ENCODE results near the gene USP37. TPM values are rescaled to one million over a fixed set of nuclear protein-coding genes. Genes with fewer than 3 reads are reported as not detected.

USP37 gene
- total RNA-seq, 1 donor from 2014 or later = 5.7 TPM

GRCh38 chr2:218585541-218585940, 17.4 kb upstream of the USP37 start:
- Histone ChIP-seq H3K4me1 (no peaks in the 10 kb centered on the region), H3K4me3 (no peak overlapping the region), H3K9me3 (replicated peaks) (no peaks in the 10 kb centered on the region), H3K27me3 (ENCODE audit: low read depth) (no peaks in the 10 kb centered on the region), H3K27ac (replicated peaks) (no peak overlapping the region), H3K36me3 (peaks cover 96% of the 10 kb centered on the region)
- intact Hi-C loops (cut with micrococcal nuclease) = no loop called here
- DNase-seq = no peak
- TF ChIP-seq CTCF (IDR thresholded peaks at IDR 0.05; ENCODE audit: borderline replicate concordance) = no peak

GRCh38 chr2:218583983-218584850, 16.1 kb upstream of the USP37 start:
- no peak for TF ChIP-seq CTCF (IDR thresholded peaks at IDR 0.05; ENCODE audit: borderline replicate concordance)
- H3K9me3 ChIP-seq (replicated peaks) = no peaks in the 10 kb centered on the region
- H3K27me3 ChIP-seq (ENCODE audit: low read depth) = no peaks in the 10 kb centered on the region
- peaks cover 3% of the 10 kb centered on the region for H3K4me1 ChIP-seq
- intact Hi-C loops (cut with micrococcal nuclease) = no loop called here
- no peak for DNase-seq
- no peak overlapping the region for H3K27ac ChIP-seq (replicated peaks)
- H3K36me3 ChIP-seq = peaks cover 85% of the 10 kb centered on the region
- H3K4me3 ChIP-seq = no peak overlapping the region

- no peak overlapping the region for H3K27ac ChIP-seq (replicated peaks)
- no peaks in the 10 kb centered on the region for H3K27me3 ChIP-seq (ENCODE audit: low read depth)
- intact Hi-C loops (cut with micrococcal nuclease) = no loop called here
- H3K4me3 ChIP-seq = no peak overlapping the region
- H3K9me3 ChIP-seq (replicated peaks) = no peaks in the 10 kb centered on the region
- peaks cover 25% of the 10 kb centered on the region for H3K4me1 ChIP-seq
- no peak for TF ChIP-seq CTCF (IDR thresholded peaks at IDR 0.05; ENCODE audit: borderline replicate concordance)
- peaks cover 66% of the 10 kb centered on the region for H3K36me3 ChIP-seq
- no peak for DNase-seq
Measured at GRCh38 chr2:218582076-218582475, 13.9 kb upstream of the USP37 start.

GRCh38 chr2:218578272-218578877, 10.2 kb upstream of the USP37 start:
- no peaks in the 10 kb centered on the region for H3K27me3 ChIP-seq (ENCODE audit: low read depth)
- no peak for DNase-seq
- intact Hi-C loops (cut with micrococcal nuclease) = no loop called here
- peak overlapping the region; percentile 78 for H3K27ac ChIP-seq (replicated peaks)
- peaks cover 56% of the 10 kb centered on the region for H3K4me1 ChIP-seq
- peaks cover 48% of the 10 kb centered on the region for H3K36me3 ChIP-seq
- TF ChIP-seq CTCF (IDR thresholded peaks at IDR 0.05; ENCODE audit: borderline replicate concordance) = no peak
- no peaks in the 10 kb centered on the region for H3K9me3 ChIP-seq (replicated peaks)
- H3K4me3 ChIP-seq = peak overlapping the region; percentile 10

- no peak for TF ChIP-seq CTCF (IDR thresholded peaks at IDR 0.05; ENCODE audit: borderline replicate concordance)
- H3K27me3 ChIP-seq (ENCODE audit: low read depth) = no peaks in the 10 kb centered on the region
- H3K9me3 ChIP-seq (replicated peaks) = no peaks in the 10 kb centered on the region
- DNase-seq = no peak
- peak overlapping the region; percentile 78 for H3K27ac ChIP-seq (replicated peaks)
- peaks cover 62% of the 10 kb centered on the region for H3K4me1 ChIP-seq
- intact Hi-C loops (cut with micrococcal nuclease) = no loop called here
- peak overlapping the region; percentile 10 for H3K4me3 ChIP-seq
- H3K36me3 ChIP-seq = peaks cover 43% of the 10 kb centered on the region
Measured at GRCh38 chr2:218577482-218578220, 9.5 kb upstream of the USP37 start.

All from left ventricle myocardium inferior (tissue), 1 donor.